Measurements from ENCODE around the gene CCSER1.
"Not testable (repeated sequence)": the region's sequence is repeated elsewhere in the genome, so short reads cannot be mapped to it uniquely, and the experiment has no call there.

CCSER1 gene

GRCh38 chr4:91228659-91229058 lies 1101.5 kb downstream of the CCSER1 start:
- no peak for DNase-seq

GRCh38 chr4:91233164-91233563 lies 1106.0 kb downstream of the CCSER1 start:
- no peak for DNase-seq

GRCh38 chr4:91243132-91243531 lies 1115.9 kb downstream of the CCSER1 start:
- no peak for DNase-seq

- no peak for DNase-seq
Observed at GRCh38 chr4:91256043-91256442, 1128.8 kb downstream of the CCSER1 start.

- DNase-seq, result no peak
Observed at GRCh38 chr4:91256751-91257150, 1129.6 kb downstream of the CCSER1 start.

- DNase-seq, result no peak
Observed at GRCh38 chr4:91257721-91258120, 1130.5 kb downstream of the CCSER1 start.

- DNase-seq, result no peak
Observed at GRCh38 chr4:91258326-91258725, 1131.1 kb downstream of the CCSER1 start.

GRCh38 chr4:91267543-91267942 lies 1140.3 kb downstream of the CCSER1 start:
- no peak for DNase-seq

GRCh38 chr4:91268481-91268880 lies 1141.3 kb downstream of the CCSER1 start:
- not testable (repeated sequence) for DNase-seq

- DNase-seq, result no peak
Observed at GRCh38 chr4:91268913-91269312, 1141.7 kb downstream of the CCSER1 start.

- DNase-seq, result no peak
Observed at GRCh38 chr4:91279899-91280298, 1152.7 kb downstream of the CCSER1 start.

GRCh38 chr4:91280551-91281290 lies 1153.5 kb downstream of the CCSER1 start:
- no peak for DNase-seq

GRCh38 chr4:91282217-91282616 lies 1155.0 kb downstream of the CCSER1 start:
- DNase-seq, result no peak

- no peak for DNase-seq
Observed at GRCh38 chr4:91283726-91284230, 1156.6 kb downstream of the CCSER1 start.

GRCh38 chr4:91284480-91284879 lies 1157.3 kb downstream of the CCSER1 start:
- no peak for DNase-seq

- DNase-seq, result no peak
Observed at GRCh38 chr4:91285487-91285886, 1158.3 kb downstream of the CCSER1 start.

- no peak for DNase-seq
Observed at GRCh38 chr4:91288702-91289311, 1161.6 kb downstream of the CCSER1 start.

- no peak for DNase-seq
Observed at GRCh38 chr4:91298156-91298700, 1171.0 kb downstream of the CCSER1 start.

- DNase-seq, result no peak
Observed at GRCh38 chr4:91298824-91299223, 1171.6 kb downstream of the CCSER1 start.

GRCh38 chr4:91302120-91302519 lies 1174.9 kb downstream of the CCSER1 start:
- DNase-seq, result no peak

GRCh38 chr4:91304292-91304691 lies 1177.1 kb downstream of the CCSER1 start:
- no peak for DNase-seq

- no peak for DNase-seq
Observed at GRCh38 chr4:91317434-91317833, 1190.2 kb downstream of the CCSER1 start.

- DNase-seq, result no peak
Observed at GRCh38 chr4:91319556-91320268, 1192.5 kb downstream of the CCSER1 start.

- DNase-seq, result no peak
Observed at GRCh38 chr4:91322961-91323360, 1195.8 kb downstream of the CCSER1 start.

All from hematopoietic multipotent progenitor cell treated with erythropoietin and hydrocortisone succinate and interleukin-3 and kit ligand, for 8 days (in vitro differentiated cells).